ENCODE data around the gene COX18. TPM values are rescaled to one million over a fixed set of nuclear protein-coding genes. Genes with fewer than 3 reads are reported as not detected.
A peak's percentile ranks its signal among the peaks of the same experiment; 100 is the strongest.

Gene COX18
- polyA plus RNA-seq, 2 donors: 6.5 to 7.1 TPM

DNA sequence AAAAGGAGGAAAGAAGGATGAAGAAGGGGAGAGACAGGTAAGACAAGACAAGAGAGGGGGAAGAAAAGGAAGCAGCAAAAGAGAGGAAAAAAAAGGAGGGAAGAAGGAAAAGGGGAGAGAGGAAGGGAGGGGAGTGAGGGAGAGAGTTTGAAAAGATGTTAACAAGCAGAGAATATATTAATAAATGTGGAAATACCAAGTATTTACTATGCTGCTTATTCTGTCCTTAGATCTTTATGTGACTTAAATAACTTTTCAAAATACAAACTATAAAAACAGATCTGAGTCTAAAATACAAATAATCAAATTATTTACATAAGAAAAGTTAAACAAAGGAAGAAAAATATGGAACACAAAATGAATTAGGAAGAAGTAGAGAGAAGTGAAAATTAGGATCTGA, 18.4 kb upstream of the COX18 start:
- Histone ChIP-seq H3K27ac (ENCODE audit: low read depth in 2 of 2, low read length in 1 of 2) (no peak overlapping the region), H3K4me3 (ENCODE audit: low read depth in 1 of 2, low read length in 2 of 2) (no peak overlapping the region), H3K36me3 (ENCODE audit: control insufficient read depth in 2 of 2, insufficient read depth in 2 of 2, low read length in 1 of 2) (peaks cover 12 to 13% of the 10 kb centered on the region in 2 donors), H3K9me3 (ENCODE audit: control insufficient read depth in 2 of 2, insufficient read depth in 1 of 2, low read depth in 1 of 2, low read length in 1 of 2) (no peaks in the 10 kb centered on the region), H3K27me3 (ENCODE audit: control insufficient read depth in 1 of 2, insufficient read depth in 2 of 2, low read length in 2 of 2) (no peaks in the 10 kb centered on the region), H3K4me1 (ENCODE audit: control insufficient read depth in 2 of 2, insufficient read depth in 2 of 2, low read length in 1 of 2) (no peaks in the 10 kb centered on the region)

GRCh38 chr4:73086095-73086868, 16.8 kb upstream of the COX18 start:
- H3K27ac ChIP-seq (ENCODE audit: low read depth in 2 of 2, low read length in 1 of 2): no peak overlapping the region
- no peaks in the 10 kb centered on the region for H3K9me3 ChIP-seq (ENCODE audit: control insufficient read depth in 2 of 2, insufficient read depth in 1 of 2, low read depth in 1 of 2, low read length in 1 of 2)
- WGBS, 2 donors: 39 to 48% methylated on average over 6 of the region's 6 CpGs

GRCh38 chr4:73080789-73081188, 11.3 kb upstream of the COX18 start:
- Histone ChIP-seq H3K4me3 (ENCODE audit: low read depth in 1 of 2, low read length in 2 of 2) (no peak overlapping the region), H3K4me1 (ENCODE audit: control insufficient read depth in 2 of 2, insufficient read depth in 2 of 2, low read length in 1 of 2) (no peaks in the 10 kb centered on the region), H3K9me3 (ENCODE audit: control insufficient read depth in 2 of 2, insufficient read depth in 1 of 2, low read depth in 1 of 2, low read length in 1 of 2) (no peaks in the 10 kb centered on the region), H3K36me3 (ENCODE audit: control insufficient read depth in 2 of 2, insufficient read depth in 2 of 2, low read length in 1 of 2) (peaks cover 0 to 5% of the 10 kb centered on the region in 2 donors), H3K27ac (ENCODE audit: low read depth in 2 of 2, low read length in 1 of 2) (no peak overlapping the region), H3K27me3 (ENCODE audit: control insufficient read depth in 1 of 2, insufficient read depth in 2 of 2, low read length in 2 of 2) (no peaks in the 10 kb centered on the region)
- WGBS, 2 donors: 74 to 83% methylated on average over 3 of the region's 3 CpGs

More at GRCh38 chr4:73086095-73086868, 16.8 kb upstream of the COX18 start:
- Histone ChIP-seq H3K4me1 (ENCODE audit: control insufficient read depth in 2 of 2, insufficient read depth in 2 of 2, low read length in 1 of 2) (no peaks in the 10 kb centered on the region), H3K36me3 (ENCODE audit: control insufficient read depth in 2 of 2, insufficient read depth in 2 of 2, low read length in 1 of 2) (peaks cover 7 to 8% of the 10 kb centered on the region in 2 donors), H3K4me3 (ENCODE audit: low read depth in 1 of 2, low read length in 2 of 2) (no peak overlapping the region), H3K27me3 (ENCODE audit: control insufficient read depth in 1 of 2, insufficient read depth in 2 of 2, low read length in 2 of 2) (no peaks in the 10 kb centered on the region)

DNA sequence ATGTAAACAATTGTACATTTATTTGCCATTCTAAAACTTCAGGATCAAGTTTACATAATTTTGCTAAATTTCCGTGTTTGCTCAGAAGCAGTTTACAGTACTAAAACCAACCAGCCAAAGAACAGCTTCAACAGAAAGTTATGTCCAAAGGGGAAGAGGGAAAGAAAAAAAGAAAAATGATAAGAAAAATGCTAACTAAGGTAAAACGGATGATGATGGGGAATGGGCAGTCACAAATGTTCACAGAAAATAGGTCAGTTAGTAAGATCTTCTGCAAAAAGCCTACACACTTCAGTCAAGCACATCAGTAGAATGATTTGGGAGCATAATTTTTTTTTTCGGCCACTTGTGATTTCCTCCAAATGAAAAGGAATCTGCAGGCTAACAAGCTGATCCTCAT, 6.3 kb upstream of the COX18 start:
- no peaks in the 10 kb centered on the region for H3K4me1 ChIP-seq (ENCODE audit: control insufficient read depth in 2 of 2, insufficient read depth in 2 of 2, low read length in 1 of 2)
- H3K27me3 ChIP-seq (ENCODE audit: control insufficient read depth in 1 of 2, insufficient read depth in 2 of 2, low read length in 2 of 2): no peaks in the 10 kb centered on the region
- H3K9me3 ChIP-seq (ENCODE audit: control insufficient read depth in 2 of 2, insufficient read depth in 1 of 2, low read depth in 1 of 2, low read length in 1 of 2): no peaks in the 10 kb centered on the region
- no peak overlapping the region for H3K4me3 ChIP-seq (ENCODE audit: low read depth in 1 of 2, low read length in 2 of 2)
- 80 to 85% methylated on average over 3 of the region's 3 CpGs for WGBS, 2 donors
- H3K36me3 ChIP-seq (ENCODE audit: control insufficient read depth in 2 of 2, insufficient read depth in 2 of 2, low read length in 1 of 2): peaks cover 0 to 5% of the 10 kb centered on the region in 2 donors
- no peak overlapping the region for H3K27ac ChIP-seq (ENCODE audit: low read depth in 2 of 2, low read length in 1 of 2)

DNA sequence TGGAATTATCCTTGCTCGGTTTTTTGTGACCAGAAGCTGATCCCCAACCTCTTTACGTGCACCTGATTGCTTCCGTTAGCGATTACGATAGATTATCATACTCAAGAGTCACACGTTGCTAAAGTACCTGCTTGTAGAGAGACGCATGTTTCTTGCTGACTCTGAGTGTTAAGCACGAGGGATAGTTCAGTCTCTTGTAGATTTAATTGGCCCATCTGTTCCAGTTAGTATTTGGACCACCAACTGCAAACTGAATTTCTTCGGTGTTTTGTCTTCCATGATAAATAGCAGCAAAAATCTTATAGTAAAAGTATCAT, 516 bp upstream of the COX18 start:
- Histone ChIP-seq H3K4me3 (ENCODE audit: low read depth in 1 of 2, low read length in 2 of 2) (peak overlapping the region; percentile 10 to 88), H3K36me3 (ENCODE audit: control insufficient read depth in 2 of 2, insufficient read depth in 2 of 2, low read length in 1 of 2) (no peaks in the 10 kb centered on the region), H3K9me3 (ENCODE audit: control insufficient read depth in 2 of 2, insufficient read depth in 1 of 2, low read depth in 1 of 2, low read length in 1 of 2) (no peaks in the 10 kb centered on the region), H3K27ac (ENCODE audit: low read depth in 2 of 2, low read length in 1 of 2) (peak overlapping the region; percentile 77 to 96), H3K4me1 (ENCODE audit: control insufficient read depth in 2 of 2, insufficient read depth in 2 of 2, low read length in 1 of 2) (no peaks in the 10 kb centered on the region), H3K27me3 (ENCODE audit: control insufficient read depth in 1 of 2, insufficient read depth in 2 of 2, low read length in 2 of 2) (no peaks in the 10 kb centered on the region)
- 4 to 6% methylated on average over 9 of the region's 9 CpGs for WGBS, 2 donors

GRCh38 chr4:73068491-73069337, 802 bp downstream of the COX18 start:
- Histone ChIP-seq H3K36me3 (ENCODE audit: control insufficient read depth in 2 of 2, insufficient read depth in 2 of 2, low read length in 1 of 2) (no peaks in the 10 kb centered on the region), H3K27me3 (ENCODE audit: control insufficient read depth in 1 of 2, insufficient read depth in 2 of 2, low read length in 2 of 2) (no peaks in the 10 kb centered on the region), H3K4me3 (ENCODE audit: low read depth in 1 of 2, low read length in 2 of 2) (peak overlapping the region; percentile 88 to 93), H3K9me3 (ENCODE audit: control insufficient read depth in 2 of 2, insufficient read depth in 1 of 2, low read depth in 1 of 2, low read length in 1 of 2) (no peaks in the 10 kb centered on the region), H3K4me1 (ENCODE audit: control insufficient read depth in 2 of 2, insufficient read depth in 2 of 2, low read length in 1 of 2) (no peaks in the 10 kb centered on the region), H3K27ac (ENCODE audit: low read depth in 2 of 2, low read length in 1 of 2) (peak overlapping the region; percentile 96)
- 0% methylated on average over 27 of the region's 27 CpGs for WGBS, 2 donors

GRCh38 chr4:73067971-73068394, 1.5 kb downstream of the COX18 start:
- 26 to 35% methylated on average over 4 of the region's 4 CpGs for WGBS, 2 donors
- H3K4me1 ChIP-seq (ENCODE audit: control insufficient read depth in 2 of 2, insufficient read depth in 2 of 2, low read length in 1 of 2): no peaks in the 10 kb centered on the region
- peak overlapping the region; percentile 55 to 96 for H3K27ac ChIP-seq (ENCODE audit: low read depth in 2 of 2, low read length in 1 of 2)
- no peaks in the 10 kb centered on the region for H3K36me3 ChIP-seq (ENCODE audit: control insufficient read depth in 2 of 2, insufficient read depth in 2 of 2, low read length in 1 of 2)
- peak overlapping the region in 1 of 2 donors; percentile 88 for H3K4me3 ChIP-seq (ENCODE audit: low read depth in 1 of 2, low read length in 2 of 2)
- H3K27me3 ChIP-seq (ENCODE audit: control insufficient read depth in 1 of 2, insufficient read depth in 2 of 2, low read length in 2 of 2): no peaks in the 10 kb centered on the region
- H3K9me3 ChIP-seq (ENCODE audit: control insufficient read depth in 2 of 2, insufficient read depth in 1 of 2, low read depth in 1 of 2, low read length in 1 of 2): no peaks in the 10 kb centered on the region

GRCh38 chr4:73066928-73067327, 2.6 kb downstream of the COX18 start:
- Histone ChIP-seq H3K4me3 (ENCODE audit: low read depth in 1 of 2, low read length in 2 of 2) (no peak overlapping the region), H3K36me3 (ENCODE audit: control insufficient read depth in 2 of 2, insufficient read depth in 2 of 2, low read length in 1 of 2) (no peaks in the 10 kb centered on the region), H3K9me3 (ENCODE audit: control insufficient read depth in 2 of 2, insufficient read depth in 1 of 2, low read depth in 1 of 2, low read length in 1 of 2) (no peaks in the 10 kb centered on the region), H3K27me3 (ENCODE audit: control insufficient read depth in 1 of 2, insufficient read depth in 2 of 2, low read length in 2 of 2) (no peaks in the 10 kb centered on the region), H3K27ac (ENCODE audit: low read depth in 2 of 2, low read length in 1 of 2) (no peak overlapping the region), H3K4me1 (ENCODE audit: control insufficient read depth in 2 of 2, insufficient read depth in 2 of 2, low read length in 1 of 2) (no peaks in the 10 kb centered on the region)
- WGBS, 2 donors: 90 to 93% methylated on average over 2 of the region's 2 CpGs

DNA sequence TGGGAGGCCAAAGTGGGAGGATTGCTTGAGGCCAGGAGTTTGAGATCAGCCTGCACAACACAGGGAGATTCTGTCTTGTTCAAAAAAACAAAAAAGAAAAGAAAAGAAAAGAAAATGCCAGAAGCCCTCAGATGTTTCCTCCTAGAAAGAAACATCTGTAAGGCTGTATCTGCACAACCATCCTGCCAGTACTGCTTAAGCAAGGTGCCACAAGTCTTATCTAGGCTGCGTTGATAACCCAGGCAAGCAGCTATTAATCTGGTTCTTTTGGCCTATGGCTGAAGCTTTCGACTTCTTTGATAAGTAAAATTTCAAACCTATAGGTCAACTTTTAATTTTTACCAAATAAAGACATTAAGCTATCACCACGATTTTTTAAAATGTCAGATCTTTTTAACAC, 3.1 kb downstream of the COX18 start:
- 71 to 92% methylated on average over 3 of the region's 3 CpGs for WGBS, 2 donors
- Histone ChIP-seq H3K4me1 (ENCODE audit: control insufficient read depth in 2 of 2, insufficient read depth in 2 of 2, low read length in 1 of 2) (no peaks in the 10 kb centered on the region), H3K9me3 (ENCODE audit: control insufficient read depth in 2 of 2, insufficient read depth in 1 of 2, low read depth in 1 of 2, low read length in 1 of 2) (no peaks in the 10 kb centered on the region), H3K27me3 (ENCODE audit: control insufficient read depth in 1 of 2, insufficient read depth in 2 of 2, low read length in 2 of 2) (no peaks in the 10 kb centered on the region), H3K36me3 (ENCODE audit: control insufficient read depth in 2 of 2, insufficient read depth in 2 of 2, low read length in 1 of 2) (peaks cover 0 to 2% of the 10 kb centered on the region in 2 donors), H3K4me3 (ENCODE audit: low read depth in 1 of 2, low read length in 2 of 2) (no peak overlapping the region), H3K27ac (ENCODE audit: low read depth in 2 of 2, low read length in 1 of 2) (no peak overlapping the region)
